DMS153 treated with DMSO at 0.1 percent for 48 hours (cell line): ENCODE data around the gene DDX46.
"Not testable (repeated sequence)": the region's sequence is repeated elsewhere in the genome, so short reads cannot be mapped to it uniquely, and the experiment has no call there.

ENCODE experiments used
- DNase-seq: peaks from one replicate; lab custom pipeline; 2025; ENCODE audit not compliant: unreplicated experiment; lab: John Stamatoyannopoulos, UW

The DDX46 gene, protein sequence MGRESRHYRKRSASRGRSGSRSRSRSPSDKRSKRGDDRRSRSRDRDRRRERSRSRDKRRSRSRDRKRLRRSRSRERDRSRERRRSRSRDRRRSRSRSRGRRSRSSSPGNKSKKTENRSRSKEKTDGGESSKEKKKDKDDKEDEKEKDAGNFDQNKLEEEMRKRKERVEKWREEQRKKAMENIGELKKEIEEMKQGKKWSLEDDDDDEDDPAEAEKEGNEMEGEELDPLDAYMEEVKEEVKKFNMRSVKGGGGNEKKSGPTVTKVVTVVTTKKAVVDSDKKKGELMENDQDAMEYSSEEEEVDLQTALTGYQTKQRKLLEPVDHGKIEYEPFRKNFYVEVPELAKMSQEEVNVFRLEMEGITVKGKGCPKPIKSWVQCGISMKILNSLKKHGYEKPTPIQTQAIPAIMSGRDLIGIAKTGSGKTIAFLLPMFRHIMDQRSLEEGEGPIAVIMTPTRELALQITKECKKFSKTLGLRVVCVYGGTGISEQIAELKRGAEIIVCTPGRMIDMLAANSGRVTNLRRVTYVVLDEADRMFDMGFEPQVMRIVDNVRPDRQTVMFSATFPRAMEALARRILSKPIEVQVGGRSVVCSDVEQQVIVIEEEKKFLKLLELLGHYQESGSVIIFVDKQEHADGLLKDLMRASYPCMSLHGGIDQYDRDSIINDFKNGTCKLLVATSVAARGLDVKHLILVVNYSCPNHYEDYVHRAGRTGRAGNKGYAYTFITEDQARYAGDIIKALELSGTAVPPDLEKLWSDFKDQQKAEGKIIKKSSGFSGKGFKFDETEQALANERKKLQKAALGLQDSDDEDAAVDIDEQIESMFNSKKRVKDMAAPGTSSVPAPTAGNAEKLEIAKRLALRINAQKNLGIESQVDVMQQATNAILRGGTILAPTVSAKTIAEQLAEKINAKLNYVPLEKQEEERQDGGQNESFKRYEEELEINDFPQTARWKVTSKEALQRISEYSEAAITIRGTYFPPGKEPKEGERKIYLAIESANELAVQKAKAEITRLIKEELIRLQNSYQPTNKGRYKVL

DNA sequence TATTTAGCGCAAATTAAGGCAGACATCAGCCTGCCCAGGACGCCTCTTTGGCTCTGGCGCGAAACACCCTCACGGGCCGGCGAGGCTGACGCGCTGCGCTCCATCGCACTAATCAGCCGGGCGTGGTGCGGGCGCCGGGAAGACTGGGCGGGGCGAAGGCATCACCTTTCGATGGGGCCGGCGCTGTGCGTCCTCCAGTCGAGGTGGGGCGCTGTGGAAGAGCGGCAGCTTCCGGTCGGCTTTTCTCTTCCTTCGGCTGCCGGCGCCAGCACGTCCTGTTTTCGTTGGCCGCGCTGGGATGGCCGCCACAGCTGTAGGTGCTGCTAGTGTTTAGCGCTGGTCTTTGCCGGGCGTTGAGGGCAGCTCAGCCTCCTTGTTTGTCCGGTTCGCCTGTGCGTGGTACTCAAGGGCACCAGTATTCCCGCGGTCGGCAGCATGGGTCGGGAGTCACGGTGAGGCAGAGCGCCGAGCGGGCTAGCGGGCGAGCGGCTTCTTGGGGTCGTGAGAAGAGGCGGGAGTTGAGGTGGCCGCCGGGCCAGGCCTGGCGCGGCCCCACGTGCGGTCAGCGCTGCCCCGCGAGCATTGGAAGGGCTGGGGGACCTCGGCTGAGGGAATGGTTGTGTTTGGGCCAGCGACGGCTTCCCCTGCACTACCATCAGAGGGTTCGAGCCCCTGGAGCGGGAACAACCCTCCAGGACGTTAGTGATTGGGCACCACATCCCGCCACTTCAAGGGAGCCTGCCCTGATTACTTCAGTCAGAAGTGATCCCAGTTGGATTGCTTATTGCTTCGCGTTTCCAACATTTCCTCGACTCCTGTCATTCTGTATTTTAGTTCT, at the start of gene DDX46:
Gene DDX46 (plus strand): TSS at position 276 of the 838 bp plus-strand sequence. CDS start 160 bp downstream, at position 436.
- peak; percentile 40 for DNase-seq

GRCh38 chr5:134714120-134714519, 44.5 kb upstream of the DDX46 start:
- DNase-seq: no peak

DNA sequence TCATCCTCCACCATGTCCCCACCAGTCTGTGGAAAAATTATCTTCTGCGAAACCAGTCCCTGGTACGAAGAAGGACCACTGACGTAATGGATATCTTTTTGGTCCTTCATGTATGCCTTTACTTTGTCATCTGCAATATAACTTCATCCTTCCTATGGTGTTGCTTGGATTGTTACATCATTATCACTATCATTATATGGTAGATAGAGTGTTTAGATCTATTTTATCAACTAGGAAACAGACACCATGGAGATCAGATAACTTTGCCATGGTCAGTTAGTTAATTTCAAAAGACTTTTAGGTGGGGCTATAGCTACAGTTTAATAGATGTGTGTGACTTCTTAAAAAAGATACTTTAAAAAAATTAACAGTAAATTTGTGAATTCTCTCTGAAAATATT, 44.0 kb upstream of the DDX46 start:
- DNase-seq: no peak

DNA sequence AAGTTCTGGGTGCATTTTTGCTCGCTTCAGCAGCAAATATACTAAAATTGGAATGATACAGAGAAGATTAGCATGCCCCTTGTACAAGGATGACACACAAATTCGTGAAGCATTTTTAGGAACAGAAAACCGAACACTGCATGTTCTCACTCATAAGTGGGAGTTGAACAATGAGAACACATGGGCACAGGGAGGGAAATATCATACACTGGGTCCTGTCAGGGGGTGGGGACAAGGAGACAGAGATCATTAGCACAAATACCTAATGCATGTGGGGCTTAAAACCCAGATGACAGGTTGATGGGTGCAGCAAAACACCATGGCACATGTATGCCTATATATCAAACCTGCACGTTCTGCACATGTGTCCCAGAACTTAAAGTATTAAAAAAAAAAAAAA, 43.1 kb upstream of the DDX46 start:
- DNase-seq: not testable (repeated sequence)

DNA sequence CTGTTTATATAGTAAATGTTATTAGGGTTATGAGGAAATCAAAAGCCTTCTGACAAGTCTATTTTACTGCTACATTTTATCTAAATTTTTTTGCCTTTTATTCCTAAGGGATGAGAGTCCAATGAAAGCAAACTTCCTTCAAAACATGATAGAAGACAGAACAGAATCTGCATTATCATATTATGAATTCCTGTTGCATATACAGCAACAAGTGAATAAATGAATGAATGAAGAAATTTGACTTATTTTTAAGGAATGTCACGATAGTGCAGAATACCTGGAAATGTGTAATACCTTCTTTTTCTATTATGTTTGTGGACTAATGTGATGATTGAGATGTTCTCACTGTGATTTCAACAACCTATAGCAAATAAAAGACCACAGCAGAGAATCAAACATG, 33.7 kb upstream of the DDX46 start:
- no peak for DNase-seq

- DNase-seq: no peak
These were observed 25.8 kb upstream of the DDX46 start for GRCh38 chr5:134732819-134733218.

DNA sequence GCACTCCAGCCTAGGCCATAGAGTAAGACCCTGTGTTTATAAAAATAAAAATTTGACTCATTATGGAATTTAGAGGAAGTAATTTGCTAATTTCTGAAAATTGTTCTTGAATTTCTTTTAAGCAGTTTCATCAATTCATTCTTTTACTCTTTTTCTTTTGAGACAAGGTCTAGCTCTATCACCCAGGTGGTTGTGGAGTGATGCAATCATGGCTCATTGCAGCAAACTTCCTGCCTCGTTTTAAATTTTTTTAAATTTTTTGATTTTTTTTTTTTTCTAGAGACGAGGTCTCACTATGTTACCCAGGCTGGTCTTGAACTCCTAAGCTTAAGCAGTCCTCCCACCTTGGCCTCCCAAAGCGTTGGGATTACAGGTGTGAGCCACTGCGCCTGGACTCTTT, 23.3 kb upstream of the DDX46 start:
- DNase-seq: no peak

DNA sequence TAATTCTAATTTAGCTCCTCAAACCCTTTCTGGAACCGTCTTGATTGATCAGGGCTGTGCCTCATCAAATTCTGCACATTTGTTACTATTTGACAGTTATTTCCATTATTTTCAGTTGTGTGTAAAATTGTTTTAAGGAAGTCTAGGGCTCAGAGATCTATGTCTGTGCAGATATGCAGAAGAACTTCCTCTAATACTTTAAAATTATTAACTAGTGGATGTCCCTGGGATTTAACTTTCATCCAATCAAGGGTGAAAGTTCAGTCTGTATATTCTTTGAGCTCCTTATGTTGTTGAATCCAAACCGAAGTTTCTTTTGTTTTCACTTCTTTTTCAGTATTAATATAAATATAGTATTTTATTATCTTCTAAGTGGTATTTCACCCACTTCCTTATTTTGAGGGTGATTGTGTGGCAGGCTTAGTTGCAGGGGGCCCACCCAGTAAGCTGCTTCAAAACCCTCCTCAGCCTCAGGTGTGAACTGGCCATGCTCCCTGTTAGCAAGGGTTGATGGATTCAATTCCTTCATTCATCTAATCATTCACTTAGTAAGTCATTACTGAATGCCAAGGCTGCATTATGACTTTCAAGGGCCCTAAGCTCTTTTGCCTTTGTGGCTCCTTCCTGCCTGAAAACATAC, 22.3 kb upstream of the DDX46 start:
- no peak for DNase-seq

DNA sequence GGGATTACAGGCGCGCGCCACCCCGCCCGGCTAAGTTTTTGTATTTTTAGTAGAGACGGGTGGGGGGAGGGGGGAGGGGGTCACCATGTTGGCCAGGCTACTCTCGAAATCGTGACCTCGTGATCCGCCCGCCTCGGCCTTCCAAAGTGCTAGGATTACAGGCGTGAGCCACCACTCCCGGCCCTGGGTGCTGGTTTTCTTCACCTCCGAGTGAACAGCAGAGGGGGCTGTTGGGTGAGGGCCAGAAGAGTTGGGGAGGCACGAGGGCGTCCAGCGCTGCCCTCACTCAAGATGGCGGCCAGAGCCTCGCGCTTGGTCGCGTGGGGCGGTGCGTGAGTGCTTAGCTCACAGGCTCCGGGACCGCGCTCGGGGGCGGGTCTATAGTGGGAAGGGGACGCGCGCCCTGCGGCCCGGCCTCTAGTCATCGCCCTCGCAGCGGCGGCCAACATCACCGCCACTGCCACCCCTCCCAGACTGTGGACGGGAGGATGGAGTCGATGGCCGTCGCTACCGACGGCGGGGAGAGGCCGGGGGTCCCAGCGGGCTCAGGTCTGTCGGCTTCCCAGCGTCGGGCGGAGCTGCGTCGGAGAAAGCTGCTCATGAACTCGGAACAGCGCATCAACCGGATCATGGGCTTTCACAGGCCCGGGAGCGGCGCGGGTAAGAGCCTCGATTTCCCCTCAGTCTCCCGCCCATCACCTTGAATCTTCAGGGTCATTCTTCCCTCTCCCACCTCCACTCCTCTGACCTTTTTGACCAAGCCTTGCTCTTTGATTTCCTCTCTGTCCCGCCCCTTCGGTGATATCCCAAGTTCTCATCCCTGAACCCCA, 20.2 kb upstream of the DDX46 start, which contains the start of gene CAMLG:
Gene CAMLG (plus strand): TSS at position 416 of the 830 bp plus-strand sequence. CDS start 73 bp downstream, at position 489.
- peak; percentile 47 for DNase-seq

DNA sequence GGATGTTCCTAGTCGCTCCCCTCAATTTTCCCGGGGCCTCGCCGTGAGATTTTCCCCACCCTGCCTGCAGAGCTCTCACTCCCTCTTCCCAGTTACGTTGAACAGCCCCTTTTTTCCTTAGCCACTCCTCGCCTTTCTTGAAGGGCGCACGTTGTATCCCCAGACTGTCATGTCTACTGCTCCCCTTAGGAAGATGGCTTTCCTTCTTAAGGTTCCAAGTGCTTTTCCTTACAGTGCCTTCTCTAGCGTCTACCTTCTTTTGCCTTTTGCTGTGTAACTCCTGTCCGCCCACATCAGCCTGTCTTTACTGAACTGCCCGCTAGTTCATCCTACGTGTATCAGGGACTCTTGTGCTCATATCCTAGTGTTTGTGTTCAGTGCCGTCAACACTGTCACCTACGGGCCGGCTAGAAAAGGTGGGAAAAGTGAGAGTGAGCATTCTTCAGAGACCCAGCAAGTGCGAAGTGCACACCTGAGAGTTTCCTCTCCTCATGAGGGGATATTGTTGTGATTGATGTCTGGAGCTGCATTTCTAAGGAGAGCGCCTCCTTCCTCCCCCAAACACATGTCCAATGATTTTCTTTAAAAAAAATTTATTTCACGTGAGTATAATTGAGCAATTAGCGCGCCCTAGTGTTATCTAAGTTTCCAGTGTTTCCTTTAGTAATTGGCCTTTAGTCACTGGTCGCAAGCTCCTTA, 19.5 kb upstream of the DDX46 start:
- no peak for DNase-seq

DNA sequence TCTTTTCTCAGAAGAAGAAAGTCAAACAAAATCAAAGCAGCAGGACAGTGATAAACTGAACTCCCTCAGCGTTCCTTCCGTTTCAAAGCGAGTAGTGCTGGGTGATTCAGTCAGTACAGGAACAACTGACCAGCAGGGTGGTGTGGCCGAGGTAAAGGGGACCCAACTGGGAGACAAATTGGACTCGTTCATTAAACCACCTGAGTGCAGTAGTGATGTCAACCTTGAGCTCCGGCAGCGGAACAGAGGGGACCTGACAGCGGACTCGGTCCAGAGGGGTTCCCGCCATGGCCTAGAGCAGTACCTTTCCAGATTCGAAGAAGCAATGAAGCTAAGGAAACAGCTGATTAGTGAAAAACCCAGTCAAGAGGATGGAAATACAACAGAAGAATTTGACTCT, 17.5 kb upstream of the DDX46 start:
- DNase-seq: no peak

- DNase-seq: no peak
These were observed 16.4 kb upstream of the DDX46 start for GRCh38 chr5:134742134-134742533.

- DNase-seq: no peak
These were observed 9.2 kb upstream of the DDX46 start for GRCh38 chr5:134749415-134749814.

DNA sequence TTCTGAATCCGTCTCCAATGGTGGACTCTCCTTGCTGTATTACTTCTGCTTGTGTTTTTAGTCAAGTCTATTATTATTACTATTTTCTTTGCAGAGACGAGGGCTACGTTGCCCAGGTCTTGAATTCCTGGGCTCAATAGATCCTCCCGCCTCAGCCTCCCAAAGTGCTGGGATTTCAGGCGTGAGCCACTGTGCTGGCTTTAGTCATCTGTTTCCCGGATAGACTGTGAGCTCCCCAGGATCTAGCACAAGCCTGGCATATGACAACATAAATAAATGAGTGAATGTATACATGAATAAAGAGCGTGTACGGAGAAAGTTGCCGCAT, 439 bp upstream of the DDX46 start:
- no peak for DNase-seq

DNA sequence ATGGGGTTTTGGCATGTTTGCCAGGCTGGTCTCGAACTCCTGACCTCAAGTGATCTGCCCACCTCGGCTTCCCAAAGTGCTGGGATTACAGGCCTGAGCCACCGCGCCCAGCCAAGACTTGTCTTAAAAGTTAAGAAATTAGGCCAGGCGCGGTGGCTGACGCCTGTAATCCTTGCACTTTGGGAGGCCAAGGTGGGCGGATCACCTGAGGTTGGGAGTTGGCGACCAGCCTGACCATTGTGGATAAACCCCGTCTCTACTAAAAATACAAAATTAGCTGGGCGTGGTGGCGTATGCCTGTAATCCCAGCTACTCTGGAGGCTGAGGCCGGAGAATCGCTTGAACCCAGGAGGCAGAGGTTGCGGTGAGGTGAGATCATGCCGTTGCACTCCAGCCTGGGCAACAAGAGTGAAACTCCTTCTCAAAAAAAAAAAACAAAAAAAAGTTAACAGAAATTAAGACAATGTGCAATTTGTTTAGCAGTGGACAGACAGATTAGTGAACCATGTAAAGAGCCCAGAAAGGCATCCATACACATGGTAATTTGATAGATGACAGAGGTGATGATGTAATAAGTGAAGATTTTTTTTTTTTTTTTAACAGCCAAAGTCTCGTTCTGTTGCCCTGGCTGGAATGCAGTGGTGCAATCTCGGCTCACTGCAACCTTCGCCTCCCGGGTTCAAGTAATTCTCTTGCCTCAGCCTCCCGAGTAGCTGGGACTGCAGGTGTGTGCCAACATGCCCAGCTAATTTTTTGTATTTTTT, 9.1 kb downstream of the DDX46 start:
- DNase-seq: not testable (repeated sequence)

GRCh38 chr5:134769206-134769605, 10.6 kb downstream of the DDX46 start:
- no peak for DNase-seq

DNA sequence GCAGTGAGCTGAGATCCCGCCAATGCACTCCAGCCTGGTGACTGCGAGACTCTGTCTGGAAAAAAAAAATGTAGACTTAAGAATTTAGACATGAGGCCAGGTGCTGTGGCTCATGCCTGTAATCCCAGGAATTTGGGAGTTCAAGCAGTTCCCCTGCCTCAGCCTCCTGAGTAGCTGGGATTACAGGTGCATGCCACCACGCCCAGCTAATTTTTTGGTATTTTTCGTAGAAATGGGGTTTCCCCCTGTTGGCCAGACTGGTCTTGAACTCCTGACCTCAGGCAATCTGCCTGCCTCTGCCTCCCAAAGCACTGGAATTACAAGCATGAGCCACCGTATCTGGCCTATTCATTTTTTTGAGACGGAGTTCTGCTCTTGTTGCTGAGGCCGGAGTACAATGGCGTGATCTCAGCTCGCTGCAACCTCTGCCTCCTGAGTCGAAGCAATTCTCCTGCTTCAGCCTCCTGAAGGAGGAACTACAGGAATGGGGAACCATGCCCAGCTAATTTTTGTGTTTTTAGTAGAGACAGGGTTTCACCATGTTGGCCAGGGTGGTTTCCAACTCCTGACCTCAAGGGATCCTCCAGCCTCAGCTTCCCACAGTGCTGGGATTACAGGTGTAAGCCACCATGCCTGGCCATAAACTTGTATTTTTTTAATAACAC, 14.0 kb downstream of the DDX46 start:
- no peak for DNase-seq

DNA sequence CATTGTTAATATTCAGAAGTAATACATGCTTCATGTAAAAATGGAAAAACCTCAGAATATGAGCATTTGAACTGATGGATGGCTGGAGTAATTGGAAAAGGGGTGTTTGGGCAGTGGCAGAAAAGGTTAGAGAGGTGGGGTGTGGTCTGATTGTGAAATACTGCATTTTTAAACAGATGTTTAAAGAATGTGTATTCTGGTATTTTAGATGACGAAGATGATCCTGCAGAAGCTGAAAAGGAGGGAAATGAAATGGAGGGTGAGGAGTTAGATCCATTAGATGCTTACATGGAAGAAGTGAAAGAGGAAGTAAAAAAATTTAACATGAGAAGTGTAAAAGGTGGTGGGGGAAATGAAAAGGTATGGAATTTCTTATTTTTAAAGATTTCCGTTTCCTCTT, 18.8 kb downstream of the DDX46 start:
- DNase-seq: no peak
